ENCODE measurements around the gene SLC35C1. TPM values are rescaled to one million over a fixed set of nuclear protein-coding genes. Genes with fewer than 3 reads are reported as not detected.

Gene SLC35C1
- total RNA-seq, 2 experiments from 2014 or later = 5.6 to 6.5 TPM

Other genes starting within 250 kb of the SLC35C1 start
- gene CHST1, start 139.5 kb upstream of the SLC35C1 start, total RNA-seq = not detected
- gene CRY2, start 42.3 kb downstream of the SLC35C1 start, total RNA-seq = 10 to 100 TPM; 13.9 to 16.2 TPM
- gene MAPK8IP1, start 80.5 kb downstream of the SLC35C1 start, total RNA-seq = under 1 TPM; 0.22 to 0.57 TPM
- gene FREY1, start 102.1 kb downstream of the SLC35C1 start, total RNA-seq = under 1 TPM; 0.32 to 0.76 TPM
- 10 to 100 TPM; 28.6 to 32.5 TPM for gene PEX16, start 112.7 kb downstream of the SLC35C1 start, total RNA-seq
- gene LARGE2, start 117.5 kb downstream of the SLC35C1 start, total RNA-seq = under 1 TPM; 0.48 to 0.52 TPM

Data from activated naive CD4-positive, alpha-beta T cell treated with anti-CD3 and anti-CD28 coated beads for 36 hours (primary cell).